Left lung (tissue), 10 donors: ENCODE measurements around the gene PCID2. TPM values are rescaled to one million over a fixed set of nuclear protein-coding genes. Genes with fewer than 3 reads are reported as not detected.

Experiments used
- ATAC-seq: fragments of 200-7000 bp; cut with Tn5 transposase; one replicate; pipeline ENCODE4 v1.9.1; 2020; ENCODE audit warnings: moderate library complexity
- DNase-seq, 4 donors: peaks; one replicate each; pipeline ENCODE4 v3.0.0-alpha.2; 2013 to 2020
- H3K27ac ChIP-seq, 2 donors: fragments of 200-600 bp; sonication (generic) in 1 of 2; one replicate each; pipeline versions ENCODE4 v1.5.0 to v1.8.0; 2020 to 2021
- H3K27me3 ChIP-seq, 2 donors: fragments of 200-600 bp; sonication (generic) in 1 of 2; one replicate each; pipeline versions ENCODE4 v1.5.0 to v1.8.0; 2020 to 2021
- H3K36me3 ChIP-seq, 2 donors: fragments of 200-600 bp; sonication (generic) in 1 of 2; one replicate each; pipeline versions ENCODE4 v1.5.0 to v1.8.0; 2020 to 2021
- H3K4me1 ChIP-seq, 2 donors: fragments of 200-600 bp; one replicate each; pipeline ENCODE4 v1.8.0; 2021
- H3K4me3 ChIP-seq, 2 donors: fragments of 200-600 bp; sonication (generic) in 1 of 2; one replicate each; pipeline versions ENCODE4 v1.5.0 to v1.8.0; 2020 to 2021; ENCODE audit warnings: mild to moderate bottlenecking in 1 of 2
- H3K9me3 ChIP-seq, 2 donors: fragments of 200-600 bp; sonication (generic) in 1 of 2; one replicate each; pipeline versions ENCODE4 v1.5.0 to v1.8.0; 2020 to 2021
- intact Hi-C, 2 donors: fragments of 100-400 bp; cut with DNase I; formaldehyde crosslinking; loops; one replicate each; pipeline versions ENCODE4 v1.11.2 to v1.14.2; 2022
- polyA plus RNA-seq, 6 donors: library from polyadenylated mRNA; unstranded; fragments of 120-200 nt; gene quantifications; one replicate each; pipeline ENCODE4 v1.2.1, GENCODE V29; 2013; ENCODE audit not compliant: insufficient read length in 6 of 6
- total RNA-seq, 2 donors: library from RNA; stranded (reverse); fragmentation: NEBNext Ultra II Directional; extraction: Animal tissue kit (Norgen Biotek cat#: 25700); gene quantifications; one replicate each; pipeline ENCODE4 v1.2.1, GENCODE V29; 2021
- TF ChIP-seq, protein P1 (sequence below), 2 donors: fragments of 200-600 bp; sonication (generic) in 1 of 2; IDR thresholded peaks; one replicate each; pipeline versions ENCODE4 v1.5.0 to v1.8.0; 2021; ENCODE audit warnings: antibody characterized with exemption in 2 of 2
- donor health status: DM: no; HTN: yes; CAD: no.
- donor health status: DM: no; HTN: no; CAD: no.

Gene PCID2
- total and polyA plus RNA-seq, 8 donors, result 30.5 to 79.7 (median 70.9) TPM

DNA sequence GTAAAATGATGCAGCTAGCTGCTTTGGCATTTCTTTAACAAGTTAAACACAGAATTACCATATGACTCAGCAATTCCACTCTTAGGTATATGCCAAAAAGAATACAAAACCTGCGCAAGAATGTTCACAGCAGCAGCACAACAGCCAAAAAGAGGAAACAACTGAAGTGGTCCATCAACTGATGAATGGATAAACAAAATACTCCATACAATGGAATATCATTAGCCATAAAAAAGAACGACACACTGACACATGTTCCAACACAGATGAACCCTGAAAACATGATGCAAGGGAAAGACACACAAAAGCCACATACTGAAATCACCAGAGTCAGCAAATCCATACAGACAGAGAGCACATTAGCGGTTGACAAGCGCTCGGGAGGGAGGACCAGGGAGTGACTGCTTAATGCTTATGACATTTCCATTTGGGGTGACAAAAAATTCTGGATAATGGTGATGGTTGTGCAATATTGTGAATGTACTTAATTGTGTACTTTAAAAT is 3.0 kb downstream of the PCID2 start:
- intact Hi-C loops, result no loop called here
- Histone ChIP-seq H3K9me3 (no peaks in the 10 kb centered on the region), H3K27ac (no peak overlapping the region), H3K27me3 (no peaks in the 10 kb centered on the region), H3K4me3 (no peak overlapping the region), H3K4me1 (peaks cover 14 to 50% of the 10 kb centered on the region in 2 donors), H3K36me3 (peaks cover 0 to 17% of the 10 kb centered on the region in 2 donors)
- TF ChIP-seq, protein P1, sequence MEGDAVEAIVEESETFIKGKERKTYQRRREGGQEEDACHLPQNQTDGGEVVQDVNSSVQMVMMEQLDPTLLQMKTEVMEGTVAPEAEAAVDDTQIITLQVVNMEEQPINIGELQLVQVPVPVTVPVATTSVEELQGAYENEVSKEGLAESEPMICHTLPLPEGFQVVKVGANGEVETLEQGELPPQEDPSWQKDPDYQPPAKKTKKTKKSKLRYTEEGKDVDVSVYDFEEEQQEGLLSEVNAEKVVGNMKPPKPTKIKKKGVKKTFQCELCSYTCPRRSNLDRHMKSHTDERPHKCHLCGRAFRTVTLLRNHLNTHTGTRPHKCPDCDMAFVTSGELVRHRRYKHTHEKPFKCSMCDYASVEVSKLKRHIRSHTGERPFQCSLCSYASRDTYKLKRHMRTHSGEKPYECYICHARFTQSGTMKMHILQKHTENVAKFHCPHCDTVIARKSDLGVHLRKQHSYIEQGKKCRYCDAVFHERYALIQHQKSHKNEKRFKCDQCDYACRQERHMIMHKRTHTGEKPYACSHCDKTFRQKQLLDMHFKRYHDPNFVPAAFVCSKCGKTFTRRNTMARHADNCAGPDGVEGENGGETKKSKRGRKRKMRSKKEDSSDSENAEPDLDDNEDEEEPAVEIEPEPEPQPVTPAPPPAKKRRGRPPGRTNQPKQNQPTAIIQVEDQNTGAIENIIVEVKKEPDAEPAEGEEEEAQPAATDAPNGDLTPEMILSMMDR (IDR thresholded peaks at IDR 0.05), result no peak
- ATAC-seq (no peak), DNase-seq (no peak)

DNA sequence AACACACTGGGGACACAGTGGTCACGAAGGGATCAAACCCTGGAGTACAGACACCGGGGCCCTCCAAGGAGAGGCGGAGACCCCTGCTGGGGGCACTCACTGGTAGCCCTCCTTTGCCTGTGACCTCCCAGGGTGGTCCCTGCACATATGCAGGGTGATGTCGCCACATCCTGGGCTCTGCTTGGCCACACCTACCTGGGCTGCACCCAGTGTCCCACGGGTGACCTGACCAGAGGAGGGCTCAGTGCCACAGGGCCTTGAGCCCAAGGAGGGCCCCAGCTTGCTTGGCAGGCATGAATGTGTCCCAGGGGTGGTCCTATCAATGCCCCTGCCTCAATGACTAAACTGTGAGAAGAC is 4.1 kb downstream of the PCID2 start:
- Histone ChIP-seq H3K4me1 (peaks cover 10 to 47% of the 10 kb centered on the region in 2 donors), H3K27me3 (no peaks in the 10 kb centered on the region), H3K27ac (no peak overlapping the region), H3K36me3 (peaks cover 0 to 28% of the 10 kb centered on the region in 2 donors), H3K4me3 (no peak overlapping the region), H3K9me3 (no peaks in the 10 kb centered on the region)
- TF ChIP-seq, protein P1 (IDR thresholded peaks at IDR 0.05), result no peak
- DNase-seq (peak in 1 of 4 donors; percentile 38), ATAC-seq (no peak)
- intact Hi-C loops, result no loop called here

DNA sequence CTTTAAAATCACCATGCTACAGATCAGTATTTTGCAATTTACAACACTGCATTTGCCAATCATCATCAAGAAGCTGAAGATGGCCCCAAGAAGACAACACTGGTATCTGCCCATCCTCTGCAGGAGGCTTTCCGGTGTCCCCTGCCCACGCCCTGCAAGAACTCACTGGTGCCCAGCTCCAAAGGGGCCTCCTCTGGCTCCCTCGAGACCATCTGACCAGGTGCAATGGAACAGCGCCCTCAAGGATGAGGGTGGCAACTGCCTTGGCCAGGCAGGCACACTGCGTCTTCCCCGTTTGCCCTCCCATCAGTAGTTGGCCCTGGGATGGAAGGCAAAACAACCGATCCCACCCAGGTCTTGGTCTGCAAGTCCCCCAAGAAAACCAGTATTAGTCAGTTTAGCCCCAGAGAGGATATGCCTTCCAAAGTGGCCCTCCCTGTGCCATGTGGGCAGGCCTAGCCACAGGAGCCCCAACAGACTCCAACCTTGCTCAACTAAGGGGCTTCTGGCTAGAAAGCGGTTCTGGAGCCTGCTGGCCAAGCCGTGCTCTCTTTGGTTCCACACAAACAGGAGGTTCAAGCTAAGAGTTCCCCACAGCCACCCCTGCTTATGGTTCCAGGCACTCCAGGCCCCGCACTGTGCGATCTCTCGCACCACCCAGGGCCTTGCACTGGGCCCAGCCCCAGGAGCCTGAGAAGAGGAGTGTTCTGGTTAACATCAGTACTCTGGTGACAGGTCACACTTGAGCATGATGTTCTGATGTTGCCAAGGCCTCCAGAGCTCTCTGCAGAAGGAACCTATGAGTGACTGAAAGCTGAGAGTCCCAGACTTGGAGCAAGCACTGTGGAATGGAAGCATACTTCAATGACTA is 4.7 kb downstream of the PCID2 start:
- ATAC-seq (no peak), DNase-seq (peak in 1 of 4 donors; percentile 51)
- Histone ChIP-seq H3K9me3 (no peaks in the 10 kb centered on the region), H3K4me3 (no peak overlapping the region), H3K27ac (no peak overlapping the region), H3K36me3 (peaks cover 0 to 34% of the 10 kb centered on the region in 2 donors), H3K27me3 (no peaks in the 10 kb centered on the region), H3K4me1 (peaks cover 10 to 47% of the 10 kb centered on the region in 2 donors)
- TF ChIP-seq, protein P1 (IDR thresholded peaks at IDR 0.05), result no peak
- intact Hi-C loops, result no loop called here

DNA sequence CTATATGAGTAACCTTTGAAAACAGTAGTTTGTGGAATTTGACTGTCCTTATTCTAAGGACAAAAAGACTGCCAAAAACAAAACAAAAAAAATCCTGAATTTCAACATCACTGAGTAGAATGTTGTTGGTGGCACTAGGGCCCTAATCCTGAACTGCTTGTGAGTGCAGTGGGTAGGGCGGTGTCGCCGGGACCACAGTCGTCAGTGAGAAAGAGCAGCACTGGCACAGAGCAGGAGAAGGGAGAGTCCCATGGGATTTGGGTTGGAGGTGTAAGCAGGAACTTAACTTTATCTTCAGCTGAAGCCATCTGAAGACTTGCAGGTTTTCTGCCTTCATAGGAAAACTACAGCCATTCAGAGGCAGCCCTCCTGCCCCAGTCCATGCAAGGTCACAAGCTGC is 5.6 kb downstream of the PCID2 start:
- intact Hi-C loops, result no loop called here
- TF ChIP-seq, protein P1 (IDR thresholded peaks at IDR 0.05), result no peak
- H3K36me3 ChIP-seq, result peaks cover 0 to 43% of the 10 kb centered on the region in 2 donors
- DNase-seq, result no peak
- H3K27ac ChIP-seq, result no peak overlapping the region
- no peak for ATAC-seq
- no peak overlapping the region for H3K4me3 ChIP-seq
- no peaks in the 10 kb centered on the region for H3K9me3 ChIP-seq
- no peaks in the 10 kb centered on the region for H3K27me3 ChIP-seq
- H3K4me1 ChIP-seq, result peaks cover 10 to 46% of the 10 kb centered on the region in 2 donors

DNA sequence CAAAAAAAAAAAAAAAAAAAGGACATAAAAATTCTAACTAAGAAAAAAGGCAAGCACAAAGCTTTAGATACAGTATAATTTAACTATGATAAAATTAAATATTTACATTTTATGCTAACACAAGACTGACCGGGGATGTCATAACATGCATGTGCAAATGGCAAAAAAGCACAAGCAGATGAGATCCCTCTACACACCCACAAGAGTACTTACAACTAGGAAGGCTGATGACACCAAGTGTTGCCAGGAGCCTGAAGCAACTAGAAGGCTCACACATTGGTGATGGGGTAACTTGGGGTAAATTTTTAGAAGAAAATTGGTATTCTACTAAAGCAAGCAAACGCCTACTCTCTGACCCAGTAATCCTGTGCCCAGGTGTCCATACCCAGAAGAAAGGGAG is 6.7 kb downstream of the PCID2 start:
- Histone ChIP-seq H3K4me1 (peaks cover 4 to 35% of the 10 kb centered on the region in 2 donors), H3K36me3 (peaks cover 0 to 54% of the 10 kb centered on the region in 2 donors), H3K9me3 (no peaks in the 10 kb centered on the region), H3K27me3 (no peaks in the 10 kb centered on the region), H3K4me3 (no peak overlapping the region), H3K27ac (no peak overlapping the region)
- ATAC-seq (no peak), DNase-seq (no peak)
- TF ChIP-seq, protein P1 (IDR thresholded peaks at IDR 0.05), result no peak
- intact Hi-C loops, result no loop called here
